Tibial nerve (tissue), 4 donors: ENCODE measurements around the gene FAM50A. TPM values are rescaled to one million over a fixed set of nuclear protein-coding genes. Genes with fewer than 3 reads are reported as not detected.
A peak's percentile ranks its signal among the peaks of the same experiment; 100 is the strongest.

Experiments
- DNase-seq, 2 donors: peaks; one replicate each; pipeline ENCODE4 v3.0.0-alpha.2; 2019; ENCODE audit warnings: low spot score in 2 of 2
- H3K27ac ChIP-seq, 4 donors: fragments of 200-600 bp; sonication (generic) in 3 of 4; one replicate each; pipeline ENCODE4 v1.5.1; 2017 to 2019; ENCODE audit warnings: mild to moderate bottlenecking in 1 of 4
- H3K27me3 ChIP-seq, 2 donors: fragments of 200-600 bp; sonication (generic) in 1 of 2; one replicate each; pipeline versions ENCODE4 v1.5.1 to v1.6.0; 2017 to 2019
- H3K36me3 ChIP-seq, 3 donors: fragments of 200-600 bp; sonication (generic); one replicate each; pipeline ENCODE4 v1.5.1; 2018 to 2019
- H3K4me1 ChIP-seq, 4 donors: fragments of 200-600 bp; sonication (generic) in 3 of 4; one replicate each; pipeline ENCODE4 v1.5.1; 2017 to 2019
- H3K4me3 ChIP-seq, 4 donors: fragments of 200-600 bp; sonication (generic) in 3 of 4; one replicate each; pipeline ENCODE4 v1.5.1; 2017 to 2019; ENCODE audit warnings: mild to moderate bottlenecking in 1 of 4, moderate library complexity in 1 of 4
- H3K9me3 ChIP-seq, 4 donors: fragments of 200-600 bp; sonication (generic) in 3 of 4; one replicate each; pipeline ENCODE4 v1.5.1; 2017 to 2019
- CTCF ChIP-seq, 5 experiments: fragments of 200-600 bp in 3 of 5; fragments of 450-650 bp in 2 of 5; sonication (generic) in 3 of 5; IDR thresholded peaks; one replicate each; pipeline ENCODE4 v1.5.1; 2016 to 2019; ENCODE audit warnings: antibody characterized with exemption in 5 of 5, mild to moderate bottlenecking in 3 of 5, moderate library complexity in 2 of 5
- EP300 ChIP-seq, 2 donors: sonication (generic); formaldehyde crosslinking; IDR thresholded peaks; one replicate each; pipeline ENCODE4 v1.6.1; 2017; ENCODE audit warnings: antibody characterized with exemption in 2 of 2, mild to moderate bottlenecking in 1 of 2
- POLR2A ChIP-seq, 2 donors: fragments of 450-650 bp; IDR thresholded peaks; one replicate each; pipeline ENCODE4 v1.6.1; 2017; ENCODE audit warnings: antibody characterized with exemption in 2 of 2, mild to moderate bottlenecking in 2 of 2, moderate library complexity in 2 of 2
- WGBS, 2 donors: methylation state at CpG; one replicate each; pipeline ENCODE4 v1.1.5; 2018; 5-methylcytosine and 5-hydroxymethylcytosine counted together
- total RNA-seq, 4 donors: library from RNA; depleted of rRNA; stranded (reverse); fragments of >200 nt; gene quantifications; one replicate each; pipeline ENCODE4 v1.1.0, GENCODE V29; 2016

The FAM50A gene
- total RNA-seq, 4 donors from 2014 or later: 47.5 to 90.6 (median 63.0) TPM

GRCh38 chrX:154408659-154409221 lies 35.2 kb upstream of the FAM50A start:
- TF ChIP-seq POLR2A (IDR thresholded peaks at IDR 0.05) (no peak), CTCF (IDR thresholded peaks at IDR 0.05) (no peak), EP300 (IDR thresholded peaks at IDR 0.05) (no peak)
- WGBS, 2 donors: 54 to 65% methylated on average over 10 of the region's 10 CpGs
- peak overlapping the region in 3 of 4 donors; percentile 13 to 46 (median 21) for H3K4me3 ChIP-seq
- peaks cover 0 to 26% (median 0%) of the 10 kb centered on the region in 4 donors for H3K4me1 ChIP-seq
- no peaks in the 10 kb centered on the region for H3K9me3 ChIP-seq
- peak overlapping the region in 3 of 4 donors; percentile 71 to 89 (median 87) for H3K27ac ChIP-seq
- H3K36me3 ChIP-seq: peaks cover 0 to 7% (median 0%) of the 10 kb centered on the region in 3 donors
- no peaks in the 10 kb centered on the region for H3K27me3 ChIP-seq
- no peak for DNase-seq

GRCh38 chrX:154409222-154409871 lies 34.6 kb upstream of the FAM50A start, which contains the start of gene DNASE1L1:
Gene DNASE1L1, minus strand, starts transcription at chrX:154409254. Its CDS starts 3,686 bp downstream, at chrX:154405568.
- no peaks in the 10 kb centered on the region for H3K9me3 ChIP-seq
- peak within 1 kb of the TSS in 3 of 4 donors; percentile 71 to 89 (median 87) for H3K27ac ChIP-seq
- no peaks in the 10 kb centered on the region for H3K27me3 ChIP-seq
- H3K4me3 ChIP-seq: peak within 1 kb of the TSS in 3 of 4 donors; percentile 21 to 46 (median 23)
- TF ChIP-seq CTCF (IDR thresholded peaks at IDR 0.05) (no peak), POLR2A (IDR thresholded peaks at IDR 0.05) (peak in 1 of 2 donors; percentile 37), EP300 (IDR thresholded peaks at IDR 0.05) (peak in 1 of 2 donors; percentile 58)
- WGBS, 2 donors: 47 to 54% methylated on average over 3 to 24 of the region's 26 CpGs
- peak; percentile 52 to 53 for DNase-seq
- H3K4me1 ChIP-seq: peaks cover 0 to 26% (median 0%) of the 10 kb centered on the region in 4 donors
- peaks cover 0 to 9% (median 0%) of the 10 kb centered on the region in 3 donors for H3K36me3 ChIP-seq

GRCh38 chrX:154411981-154412340 lies 32.0 kb upstream of the FAM50A start:
- peak overlapping the region; percentile 90 to 97 (median 94) for H3K27ac ChIP-seq
- peaks cover 0 to 26% (median 0%) of the 10 kb centered on the region in 4 donors for H3K4me1 ChIP-seq
- H3K4me3 ChIP-seq: peak overlapping the region; percentile 55 to 89 (median 68)
- TF ChIP-seq POLR2A (IDR thresholded peaks at IDR 0.05) (no peak), CTCF (IDR thresholded peaks at IDR 0.05) (no peak), EP300 (IDR thresholded peaks at IDR 0.05) (no peak)
- H3K36me3 ChIP-seq: peaks cover 0 to 9% (median 0%) of the 10 kb centered on the region in 3 donors
- DNase-seq: peak; percentile 42 to 60
- WGBS, 2 donors: 50% methylated on average over 11 of the region's 29 CpGs; no CpG with 5 or more reads in 1 of the 2 donors
- H3K9me3 ChIP-seq: no peaks in the 10 kb centered on the region
- H3K27me3 ChIP-seq: no peaks in the 10 kb centered on the region

- peak overlapping the region; percentile 90 to 97 (median 94) for H3K27ac ChIP-seq
- no peaks in the 10 kb centered on the region for H3K9me3 ChIP-seq
- no peak for TF ChIP-seq CTCF (IDR thresholded peaks at IDR 0.05)
- no peak for TF ChIP-seq EP300 (IDR thresholded peaks at IDR 0.05)
- TF ChIP-seq POLR2A (IDR thresholded peaks at IDR 0.05): no peak
- H3K27me3 ChIP-seq: no peaks in the 10 kb centered on the region
- H3K4me1 ChIP-seq: peaks cover 0 to 26% (median 0%) of the 10 kb centered on the region in 4 donors
- H3K4me3 ChIP-seq: peak overlapping the region; percentile 55 to 89 (median 68)
- no peak for DNase-seq
- H3K36me3 ChIP-seq: peaks cover 0 to 9% (median 0%) of the 10 kb centered on the region in 3 donors
- WGBS, 2 donors: 65% methylated on average over 4 of the region's 4 CpGs; no CpG with 5 or more reads in 1 of the 2 donors
Measured at GRCh38 chrX:154412468-154412867, 31.5 kb upstream of the FAM50A start.

GRCh38 chrX:154413142-154413541 lies 30.8 kb upstream of the FAM50A start:
- Histone ChIP-seq H3K4me3 (no peak overlapping the region), H3K4me1 (peaks cover 0 to 23% (median 0%) of the 10 kb centered on the region in 4 donors), H3K27me3 (no peaks in the 10 kb centered on the region), H3K9me3 (no peaks in the 10 kb centered on the region), H3K36me3 (peaks cover 0 to 9% (median 0%) of the 10 kb centered on the region in 3 donors), H3K27ac (peak overlapping the region in 1 of 4 donors; percentile 97)
- WGBS, 2 donors: 81% methylated on average over 8 of the region's 8 CpGs; no CpG with 5 or more reads in 1 of the 2 donors
- TF ChIP-seq EP300 (IDR thresholded peaks at IDR 0.05) (no peak), CTCF (IDR thresholded peaks at IDR 0.05) (no peak), POLR2A (IDR thresholded peaks at IDR 0.05) (no peak)
- DNase-seq: no peak
